Lower leg skin (tissue), 4 donors: ENCODE results near the gene EMC10. TPM values are rescaled to one million over a fixed set of nuclear protein-coding genes. Genes with fewer than 3 reads are reported as not detected.

Experiments
- DNase-seq, 2 donors: peaks; one replicate each; pipeline ENCODE4 v3.0.0-alpha.2; 2019; ENCODE audit warnings: low spot score in 2 of 2
- H3K4me3 ChIP-seq: fragments of 200-600 bp; sonication (generic); 2 replicates; pipeline ENCODE4 v1.5.1; 2017; ENCODE audit warnings: mild to moderate bottlenecking, low read depth; ENCODE audit not compliant: poor library complexity, severe bottlenecking
- CTCF ChIP-seq, 3 donors: fragments of 450-650 bp; IDR thresholded peaks; one replicate each; pipeline ENCODE4 v1.5.1; 2016; ENCODE audit warnings: antibody characterized with exemption in 3 of 3, mild to moderate bottlenecking in 3 of 3, moderate library complexity in 2 of 3
- POLR2A ChIP-seq, 2 donors: fragments of 450-650 bp; IDR thresholded peaks; one replicate each; pipeline ENCODE4 v1.6.1; 2016 to 2017; ENCODE audit warnings: antibody characterized with exemption in 2 of 2, mild to moderate bottlenecking in 1 of 2, moderate library complexity in 1 of 2
- WGBS, 2 donors: methylation state at CpG; one replicate each; pipeline ENCODE4 v1.1.5; 2018; 5-methylcytosine and 5-hydroxymethylcytosine counted together
- intact Hi-C: fragments of 100-400 bp; cut with DNase I; formaldehyde crosslinking; loops from one replicate; pipeline ENCODE4 v1.15.0; 2023; ENCODE audit warnings: low total_unique reads
- total RNA-seq, 4 donors: library from RNA; depleted of rRNA; stranded (reverse); fragments of >200 nt; gene quantifications; one replicate each; pipeline ENCODE4 v1.1.0, GENCODE V29; 2016

The EMC10 gene
- total RNA-seq, 4 donors from 2014 or later = 35.1 to 93.5 (median 67.5) TPM

GRCh38 chr19:50497022-50497405, 20.7 kb downstream of the EMC10 start:
- intact Hi-C loops = no loop called here
- WGBS, 2 donors = 67 to 75% methylated on average over 8 of the region's 8 CpGs
- no peak for TF ChIP-seq CTCF (IDR thresholded peaks at IDR 0.05)
- TF ChIP-seq POLR2A (IDR thresholded peaks at IDR 0.05) = no peak
- H3K4me3 ChIP-seq = no peak overlapping the region
- no peak for DNase-seq

GRCh38 chr19:50498219-50499056, 22.1 kb downstream of the EMC10 start:
- intact Hi-C loops = no loop called here
- TF ChIP-seq POLR2A (IDR thresholded peaks at IDR 0.05) (no peak), CTCF (IDR thresholded peaks at IDR 0.05) (no peak)
- WGBS, 2 donors = 70 to 76% methylated on average over 11 of the region's 11 CpGs
- no peak overlapping the region for H3K4me3 ChIP-seq
- DNase-seq = no peak

- 34 to 52% methylated on average over 23 to 27 of the region's 27 CpGs for WGBS, 2 donors
- H3K4me3 ChIP-seq = no peak overlapping the region
- intact Hi-C loops = no loop called here
- TF ChIP-seq CTCF (IDR thresholded peaks at IDR 0.05) = no peak
- TF ChIP-seq POLR2A (IDR thresholded peaks at IDR 0.05) = no peak
- no peak for DNase-seq
Measured at GRCh38 chr19:50500060-50500752, 23.9 kb downstream of the EMC10 start.

- no peak for DNase-seq
- no peak overlapping the region for H3K4me3 ChIP-seq
- intact Hi-C loops = no loop called here
- WGBS, 2 donors = 52 to 71% methylated on average over 7 to 10 of the region's 10 CpGs
- no peak for TF ChIP-seq CTCF (IDR thresholded peaks at IDR 0.05)
Measured at GRCh38 chr19:50500753-50501151, 24.4 kb downstream of the EMC10 start.

- intact Hi-C loops = no loop called here
Measured at GRCh38 chr19:50501186-50501567, 24.9 kb downstream of the EMC10 start.

More at GRCh38 chr19:50501186-50501567, 24.9 kb downstream of the EMC10 start:
- WGBS, 2 donors = 55 to 63% methylated on average over 11 to 12 of the region's 12 CpGs
- no peak for DNase-seq
- H3K4me3 ChIP-seq = no peak overlapping the region
- no peak for TF ChIP-seq CTCF (IDR thresholded peaks at IDR 0.05)
- no peak for TF ChIP-seq POLR2A (IDR thresholded peaks at IDR 0.05)
